ENCODE results near the gene ASGR2. TPM values are rescaled to one million over a fixed set of nuclear protein-coding genes. Genes with fewer than 3 reads are reported as not detected.

ASGR2 gene
- total RNA-seq, 3 donors from 2014 or later: 0.96 TPM; not detected in 2

- no peak overlapping the region for H3K4me3 ChIP-seq
- TF ChIP-seq, protein P1, sequence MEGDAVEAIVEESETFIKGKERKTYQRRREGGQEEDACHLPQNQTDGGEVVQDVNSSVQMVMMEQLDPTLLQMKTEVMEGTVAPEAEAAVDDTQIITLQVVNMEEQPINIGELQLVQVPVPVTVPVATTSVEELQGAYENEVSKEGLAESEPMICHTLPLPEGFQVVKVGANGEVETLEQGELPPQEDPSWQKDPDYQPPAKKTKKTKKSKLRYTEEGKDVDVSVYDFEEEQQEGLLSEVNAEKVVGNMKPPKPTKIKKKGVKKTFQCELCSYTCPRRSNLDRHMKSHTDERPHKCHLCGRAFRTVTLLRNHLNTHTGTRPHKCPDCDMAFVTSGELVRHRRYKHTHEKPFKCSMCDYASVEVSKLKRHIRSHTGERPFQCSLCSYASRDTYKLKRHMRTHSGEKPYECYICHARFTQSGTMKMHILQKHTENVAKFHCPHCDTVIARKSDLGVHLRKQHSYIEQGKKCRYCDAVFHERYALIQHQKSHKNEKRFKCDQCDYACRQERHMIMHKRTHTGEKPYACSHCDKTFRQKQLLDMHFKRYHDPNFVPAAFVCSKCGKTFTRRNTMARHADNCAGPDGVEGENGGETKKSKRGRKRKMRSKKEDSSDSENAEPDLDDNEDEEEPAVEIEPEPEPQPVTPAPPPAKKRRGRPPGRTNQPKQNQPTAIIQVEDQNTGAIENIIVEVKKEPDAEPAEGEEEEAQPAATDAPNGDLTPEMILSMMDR (IDR thresholded peaks at IDR 0.05): no peak
- H3K36me3 ChIP-seq (ENCODE audit: low read depth): no peaks in the 10 kb centered on the region
- intact Hi-C loops (cut with DNase I, micrococcal nuclease): no loop called here
- H3K9me3 ChIP-seq: no peaks in the 10 kb centered on the region
- DNase-seq (no peak), ATAC-seq (no peak)
- H3K4me1 ChIP-seq (ENCODE audit: low read depth): no peaks in the 10 kb centered on the region
Observed at GRCh38 chr17:7056386-7056785, 58.2 kb downstream of the ASGR2 start.

Other genes starting within 250 kb of the ASGR2 start
- under 1 TPM in 2 of 3 donors, not detected in 1; 0.25 to 0.26 TPM for gene ALOX12, start 118.8 kb downstream of the ASGR2 start, total RNA-seq
- gene RNASEK, start 102.2 kb downstream of the ASGR2 start, total RNA-seq: 100 to 1,000 TPM; 169 to 201 (median 185) TPM
- 1 to 10 TPM; 2.5 to 9.2 (median 2.8) TPM for gene BCL6B, start 91.8 kb downstream of the ASGR2 start, total RNA-seq
- gene SLC16A13, start 78.8 kb downstream of the ASGR2 start, total RNA-seq: 1 to 10 TPM; 3.8 to 7.3 (median 6.6) TPM
- 1 to 10 TPM in 2 of 3 donors, under 1 TPM in 1; 0.55 to 1.7 (median 1.3) TPM for gene SLC16A11, start 70.7 kb downstream of the ASGR2 start, total RNA-seq
- 10 to 100 TPM in 1 of 3 donors, 1 to 10 TPM in 2; 3.1 to 15.1 (median 8.9) TPM for gene CLEC10A, start 34.6 kb downstream of the ASGR2 start, total RNA-seq
- gene ASGR1, start 64.5 kb upstream of the ASGR2 start, total RNA-seq: 1 to 10 TPM in 2 of 3 donors, under 1 TPM in 1; 0.35 to 1.6 (median 1.2) TPM
- 10 to 100 TPM in 1 of 3 donors, 1 to 10 TPM in 2; 4.1 to 34.5 (median 6.6) TPM for gene DLG4, start 105.0 kb upstream of the ASGR2 start, total RNA-seq
- 1,000 to 10,000 TPM in 1 of 3 donors, 100 to 1,000 TPM in 2; 729 to 1,007 (median 804) TPM for gene ACADVL, start 105.1 kb upstream of the ASGR2 start, total RNA-seq
- 10 to 100 TPM; 33.4 to 52.0 (median 36.0) TPM for gene DVL2, start 119.7 kb upstream of the ASGR2 start, total RNA-seq
- gene PHF23, start 124.6 kb upstream of the ASGR2 start, total RNA-seq: 10 to 100 TPM; 36.0 to 49.8 (median 36.8) TPM
- 100 to 1,000 TPM; 424 to 499 (median 484) TPM for gene GABARAP, start 127.6 kb upstream of the ASGR2 start, total RNA-seq
- 100 to 1,000 TPM; 117 to 123 (median 117) TPM for gene CTDNEP1, start 136.9 kb upstream of the ASGR2 start, total RNA-seq
- gene ELP5, start 137.4 kb upstream of the ASGR2 start, total RNA-seq: 10 to 100 TPM; 34.9 to 45.6 (median 42.2) TPM
- gene CLDN7, start 147.7 kb upstream of the ASGR2 start, total RNA-seq: 1,000 to 10,000 TPM in 1 of 3 donors, 100 to 1,000 TPM in 2; 586 to 1,244 (median 934) TPM
- gene SLC2A4, start 166.9 kb upstream of the ASGR2 start, total RNA-seq: 10 to 100 TPM in 1 of 3 donors, 1 to 10 TPM in 2; 5.3 to 78.2 (median 6.1) TPM
- gene YBX2, start 179.8 kb upstream of the ASGR2 start, total RNA-seq: 10 to 100 TPM; 17.9 to 71.4 (median 37.8) TPM
- 100 to 1,000 TPM; 281 to 492 (median 313) TPM for gene EIF5A, start 192.8 kb upstream of the ASGR2 start, total RNA-seq
- 10 to 100 TPM; 68.1 to 89.8 (median 83.2) TPM for gene GPS2, start 200.5 kb upstream of the ASGR2 start, total RNA-seq
- gene NEURL4, start 214.5 kb upstream of the ASGR2 start, total RNA-seq: 10 to 100 TPM; 39.0 to 59.1 (median 44.9) TPM
- gene ACAP1, start 221.7 kb upstream of the ASGR2 start, total RNA-seq: 10 to 100 TPM in 2 of 3 donors, 1 to 10 TPM in 1; 9.2 to 16.5 (median 11.2) TPM
- gene KCTD11, start 237.3 kb upstream of the ASGR2 start, total RNA-seq: 10 to 100 TPM in 1 of 3 donors, 1 to 10 TPM in 2; 8.2 to 10.3 (median 8.5) TPM
- gene TMEM95, start 240.3 kb upstream of the ASGR2 start, total RNA-seq: under 1 TPM in 1 of 3 donors, not detected in 2; 0.26 TPM

Measured in mucosa of descending colon (tissue), 3 donors.